ENCODE data around the gene TENT4B. TPM values are rescaled to one million over a fixed set of nuclear protein-coding genes. Genes with fewer than 3 reads are reported as not detected.

TENT4B gene
- total RNA-seq, 1 donor from 2014 or later: 13.5 TPM

DNA sequence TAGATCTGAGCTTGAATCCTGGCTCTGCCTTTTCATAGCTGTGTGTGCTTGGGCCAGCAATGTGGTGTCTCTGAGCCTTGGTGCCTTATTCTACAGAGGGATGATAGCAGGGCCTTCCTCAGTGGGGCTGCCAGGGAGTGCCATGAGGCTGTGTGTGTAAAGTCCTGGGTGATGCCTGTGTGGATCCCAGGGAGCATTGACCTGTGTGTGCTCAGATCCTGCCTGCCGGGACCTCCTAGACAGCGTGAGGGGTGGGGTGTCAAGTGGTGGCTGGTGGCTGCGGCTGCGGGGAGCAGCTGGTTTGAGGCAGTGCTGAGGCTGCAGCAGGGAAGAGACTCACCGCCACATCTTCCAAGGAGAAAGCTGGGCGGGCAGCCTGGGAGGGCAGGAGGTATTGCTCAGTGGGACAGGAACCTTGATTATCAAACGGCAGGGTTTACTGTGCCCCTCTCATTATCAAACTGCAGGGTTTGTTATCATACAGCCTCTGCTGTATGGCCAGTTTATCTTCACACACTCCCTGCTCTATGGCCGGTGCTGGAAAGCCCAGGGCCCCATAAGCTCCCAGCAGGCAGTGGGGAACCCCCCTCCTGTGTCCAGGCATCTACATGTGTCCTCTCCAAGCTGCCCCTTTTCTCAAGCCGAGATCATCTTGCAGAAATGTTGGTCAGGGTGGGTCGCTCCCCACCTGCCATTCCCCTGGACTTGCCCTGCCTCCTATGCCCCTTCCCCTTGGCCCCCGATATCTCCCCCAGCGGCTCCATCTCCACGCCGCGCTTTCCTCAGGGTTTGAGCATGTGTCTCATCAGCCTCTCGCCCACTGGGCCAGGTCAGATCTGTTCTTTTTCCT, 110.2 kb downstream of the TENT4B start:
- Mint-ChIP-seq H3K9me3 (ENCODE audit: low read depth) (no peaks in the 10 kb centered on the region), H3K27me3 (no peaks in the 10 kb centered on the region), H3K36me3 (ENCODE audit: insufficient read depth) (no peaks in the 10 kb centered on the region), H3K4me1 (ENCODE audit: low read depth) (peaks cover 12% of the 10 kb centered on the region), H3K27ac (peak overlapping the region; percentile 68), H3K4me3 (ENCODE audit: low read depth) (no peak overlapping the region)
- TF ChIP-seq, protein P1, sequence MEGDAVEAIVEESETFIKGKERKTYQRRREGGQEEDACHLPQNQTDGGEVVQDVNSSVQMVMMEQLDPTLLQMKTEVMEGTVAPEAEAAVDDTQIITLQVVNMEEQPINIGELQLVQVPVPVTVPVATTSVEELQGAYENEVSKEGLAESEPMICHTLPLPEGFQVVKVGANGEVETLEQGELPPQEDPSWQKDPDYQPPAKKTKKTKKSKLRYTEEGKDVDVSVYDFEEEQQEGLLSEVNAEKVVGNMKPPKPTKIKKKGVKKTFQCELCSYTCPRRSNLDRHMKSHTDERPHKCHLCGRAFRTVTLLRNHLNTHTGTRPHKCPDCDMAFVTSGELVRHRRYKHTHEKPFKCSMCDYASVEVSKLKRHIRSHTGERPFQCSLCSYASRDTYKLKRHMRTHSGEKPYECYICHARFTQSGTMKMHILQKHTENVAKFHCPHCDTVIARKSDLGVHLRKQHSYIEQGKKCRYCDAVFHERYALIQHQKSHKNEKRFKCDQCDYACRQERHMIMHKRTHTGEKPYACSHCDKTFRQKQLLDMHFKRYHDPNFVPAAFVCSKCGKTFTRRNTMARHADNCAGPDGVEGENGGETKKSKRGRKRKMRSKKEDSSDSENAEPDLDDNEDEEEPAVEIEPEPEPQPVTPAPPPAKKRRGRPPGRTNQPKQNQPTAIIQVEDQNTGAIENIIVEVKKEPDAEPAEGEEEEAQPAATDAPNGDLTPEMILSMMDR (IDR thresholded peaks at IDR 0.05; ENCODE audit: unreplicated experiment): no peak
- no peak for DNase-seq (ENCODE audit: low spot score, unreplicated experiment)

DNA sequence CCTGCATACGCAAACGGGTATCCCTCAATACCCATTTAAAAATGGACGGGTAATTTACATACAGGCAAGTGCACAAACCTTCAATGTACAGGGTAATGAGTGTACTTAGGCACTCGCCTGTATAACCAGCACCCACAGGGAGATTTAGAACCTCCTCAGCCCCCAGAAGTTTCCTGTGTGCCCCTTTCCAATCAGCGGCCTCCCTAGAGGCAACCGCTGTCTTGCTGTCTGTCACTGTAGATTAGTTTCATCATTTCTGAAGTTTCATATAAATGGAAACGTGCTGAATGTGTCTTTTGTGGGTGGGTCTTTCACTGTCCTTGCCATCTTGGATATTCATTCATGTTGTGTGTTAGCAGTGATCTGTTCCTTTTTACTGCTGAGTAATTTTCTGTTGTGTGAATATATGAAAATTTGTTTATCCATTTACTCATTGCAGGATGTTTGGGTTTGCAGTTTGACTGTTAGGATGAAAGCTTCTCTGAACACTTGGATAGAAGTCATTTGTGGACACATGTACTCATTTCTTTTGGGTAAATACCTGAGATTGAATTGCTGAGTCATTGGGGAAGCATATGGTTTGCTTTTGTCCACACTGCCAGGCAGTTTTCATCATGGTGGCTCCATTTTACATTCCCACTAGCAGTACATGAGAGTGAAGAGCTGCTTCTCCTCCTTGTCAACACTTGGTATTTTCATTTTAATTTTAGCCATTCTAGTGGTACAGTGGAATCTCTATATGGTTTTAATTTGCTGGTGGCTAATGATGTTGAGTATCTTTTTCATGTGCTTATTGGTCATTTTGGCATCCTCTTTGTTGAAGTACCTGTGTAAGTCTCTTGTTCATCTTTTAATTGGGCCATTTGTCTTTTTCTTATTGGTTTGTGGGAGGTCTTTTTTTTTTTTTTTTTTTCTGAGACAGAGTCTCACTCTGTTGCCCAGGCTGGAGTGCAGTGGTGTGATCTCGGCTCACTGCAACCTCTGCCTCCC, 111.1 kb downstream of the TENT4B start:
- H3K36me3 Mint-ChIP-seq (ENCODE audit: insufficient read depth): no peaks in the 10 kb centered on the region
- peaks cover 12% of the 10 kb centered on the region for H3K4me1 Mint-ChIP-seq (ENCODE audit: low read depth)
- H3K4me3 Mint-ChIP-seq (ENCODE audit: low read depth): no peak overlapping the region
- TF ChIP-seq, protein P1 (IDR thresholded peaks at IDR 0.05; ENCODE audit: unreplicated experiment): no peak
- no peak for DNase-seq (ENCODE audit: low spot score, unreplicated experiment)
- H3K9me3 Mint-ChIP-seq (ENCODE audit: low read depth): no peaks in the 10 kb centered on the region
- H3K27ac Mint-ChIP-seq: peak overlapping the region; percentile 26
- no peaks in the 10 kb centered on the region for H3K27me3 Mint-ChIP-seq

DNA sequence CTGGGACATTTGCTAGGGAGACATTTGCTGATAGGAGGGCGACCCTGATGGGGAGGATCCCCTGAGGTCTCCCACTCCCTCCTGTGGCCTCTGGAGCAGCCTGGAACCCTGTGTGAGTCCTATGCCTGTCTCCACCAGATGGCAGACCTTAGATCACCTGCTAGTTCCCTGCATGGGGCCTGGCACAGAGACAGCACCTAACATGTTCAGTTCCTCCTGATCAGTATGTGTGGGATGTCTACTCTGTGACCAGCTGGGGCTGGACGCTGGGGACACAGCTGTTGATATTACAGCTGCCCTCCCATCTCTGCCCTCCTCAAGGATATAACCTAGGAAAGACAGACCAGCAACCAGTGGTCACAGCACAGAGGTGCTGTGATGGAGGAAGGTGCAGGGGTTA, 112.2 kb downstream of the TENT4B start:
- TF ChIP-seq, protein P1 (IDR thresholded peaks at IDR 0.05; ENCODE audit: unreplicated experiment): peak; percentile 13
- H3K36me3 Mint-ChIP-seq (ENCODE audit: insufficient read depth): no peaks in the 10 kb centered on the region
- H3K4me3 Mint-ChIP-seq (ENCODE audit: low read depth): no peak overlapping the region
- DNase-seq (ENCODE audit: low spot score, unreplicated experiment): no peak
- no peaks in the 10 kb centered on the region for H3K9me3 Mint-ChIP-seq (ENCODE audit: low read depth)
- H3K27me3 Mint-ChIP-seq: no peaks in the 10 kb centered on the region
- peaks cover 12% of the 10 kb centered on the region for H3K4me1 Mint-ChIP-seq (ENCODE audit: low read depth)
- H3K27ac Mint-ChIP-seq: no peak overlapping the region

DNA sequence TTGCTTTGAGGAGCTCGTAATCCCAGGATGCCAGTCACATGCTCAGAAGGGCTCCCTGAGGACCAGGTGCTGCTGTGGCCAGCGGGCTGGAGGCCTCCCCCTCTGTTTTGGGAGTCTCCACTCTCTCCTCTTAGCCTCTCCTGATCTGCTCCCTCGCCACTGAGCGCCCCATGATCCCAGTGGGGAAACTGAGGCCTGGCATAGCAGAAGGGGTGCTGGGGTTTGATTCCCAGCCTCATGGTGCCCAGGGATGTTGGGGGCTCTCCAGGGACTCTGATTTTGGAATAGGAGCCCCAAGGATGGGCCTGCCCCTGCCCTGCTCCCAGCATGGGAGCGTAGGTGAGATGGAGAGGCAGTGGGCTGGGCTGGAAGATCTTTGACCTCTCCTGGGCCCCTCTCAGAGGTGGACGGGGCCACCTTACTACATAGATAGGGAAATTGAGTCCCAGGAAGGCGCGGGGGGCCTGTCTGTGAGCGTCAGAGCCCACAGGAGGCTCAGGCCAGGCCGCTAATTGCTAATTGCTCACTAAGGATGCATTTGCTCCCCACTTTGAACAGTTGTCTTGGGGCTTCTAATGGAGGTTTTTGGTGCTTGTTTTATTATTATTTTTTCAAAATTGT, 112.7 kb downstream of the TENT4B start:
- TF ChIP-seq, protein P1 (IDR thresholded peaks at IDR 0.05; ENCODE audit: unreplicated experiment): no peak
- H3K4me3 Mint-ChIP-seq (ENCODE audit: low read depth): no peak overlapping the region
- DNase-seq (ENCODE audit: low spot score, unreplicated experiment): no peak
- no peaks in the 10 kb centered on the region for H3K9me3 Mint-ChIP-seq (ENCODE audit: low read depth)
- H3K27me3 Mint-ChIP-seq: no peaks in the 10 kb centered on the region
- peaks cover 12% of the 10 kb centered on the region for H3K4me1 Mint-ChIP-seq (ENCODE audit: low read depth)
- H3K36me3 Mint-ChIP-seq (ENCODE audit: insufficient read depth): no peaks in the 10 kb centered on the region
- no peak overlapping the region for H3K27ac Mint-ChIP-seq

All from progenitor cell of endocrine pancreas (in vitro differentiated cells).